Activated CD4-positive, alpha-beta T cell treated with anti-CD3 and anti-CD28 coated beads, Interleukin-2, amount 10 ng/mL, durations not matched to agents 7 days and 5 days (primary cell): ENCODE measurements around the gene GTF2H1. TPM values are rescaled to one million over a fixed set of nuclear protein-coding genes. Genes with fewer than 3 reads are reported as not detected.
"Not testable (repeated sequence)": the region's sequence is repeated elsewhere in the genome, so short reads cannot be mapped to it uniquely, and the experiment has no call there.

Source experiments
- CTCF ChIA-PET: fragments of 350-600 bp; sonication (Branson Sonifier 250); formaldehyde crosslinking; loops from one replicate; lab custom pipeline; 2021; ENCODE audit warnings: antibody characterized with exemption; lab: Charles Lee
- POLR2A ChIA-PET: fragments of 350-600 bp; sonication (Branson Sonifier 250); formaldehyde crosslinking; loops from one replicate; lab custom pipeline; 2021; ENCODE audit warnings: antibody characterized with exemption; lab: Charles Lee
- DNase-seq: peaks from one replicate; pipeline ENCODE4 v3.0.0-alpha.2; 2020
- H3K27ac Mint-ChIP-seq: one replicate; pipeline ENCODE4 v1.8.0; 2021; ENCODE audit warnings: mild to moderate bottlenecking, moderate library complexity, mixed read lengths
- H3K27me3 Mint-ChIP-seq: one replicate; pipeline ENCODE4 v1.8.0; 2021; ENCODE audit warnings: mixed read lengths
- H3K36me3 Mint-ChIP-seq: one replicate; pipeline ENCODE4 v1.8.0; 2021; ENCODE audit warnings: low read depth, mixed read lengths
- H3K4me1 Mint-ChIP-seq: one replicate; pipeline ENCODE4 v1.8.0; 2021; ENCODE audit warnings: mixed read lengths
- H3K4me3 Mint-ChIP-seq: one replicate; pipeline ENCODE4 v1.8.0; 2021; ENCODE audit warnings: mild to moderate bottlenecking, moderate library complexity, mixed read lengths
- H3K9me3 Mint-ChIP-seq: one replicate; pipeline ENCODE4 v1.8.0; 2021; ENCODE audit warnings: mixed read lengths
- total RNA-seq, 2 experiments: library from RNA; stranded (reverse); gene quantifications; one replicate each; pipeline ENCODE4 v1.2.3, GENCODE V29; 2021

GTF2H1 gene
- total RNA-seq, 2 experiments from 2014 or later, result 50.6 to 57.6 TPM

DNA sequence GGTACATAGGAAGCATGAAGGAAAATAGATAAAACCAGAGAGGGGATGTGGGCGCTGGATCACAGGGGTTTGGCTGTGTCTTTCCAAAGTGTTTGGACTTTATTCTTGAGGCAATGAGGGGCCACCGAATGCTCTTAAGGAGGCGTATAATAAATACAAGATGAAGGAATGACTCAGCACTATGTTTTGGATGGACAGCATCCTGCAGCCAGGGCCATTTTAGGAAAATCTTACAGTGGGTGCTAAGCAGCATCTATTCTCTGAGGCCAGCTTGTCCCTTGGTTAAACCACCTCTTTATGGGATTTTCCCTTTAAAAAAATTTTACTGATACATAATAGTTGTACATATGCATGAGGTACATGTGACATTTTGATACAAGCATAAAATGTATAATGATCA is 67.7 kb downstream of the GTF2H1 start:
- Mint-ChIP-seq H3K4me3 (no peak overlapping the region), H3K9me3 (no peaks in the 10 kb centered on the region), H3K27me3 (no peaks in the 10 kb centered on the region), H3K27ac (no peak overlapping the region), H3K4me1 (peaks cover 48% of the 10 kb centered on the region), H3K36me3 (peaks cover 8% of the 10 kb centered on the region)
- POLR2A ChIA-PET, result no interaction called here
- CTCF ChIA-PET, result no interaction called here
- no peak for DNase-seq

DNA sequence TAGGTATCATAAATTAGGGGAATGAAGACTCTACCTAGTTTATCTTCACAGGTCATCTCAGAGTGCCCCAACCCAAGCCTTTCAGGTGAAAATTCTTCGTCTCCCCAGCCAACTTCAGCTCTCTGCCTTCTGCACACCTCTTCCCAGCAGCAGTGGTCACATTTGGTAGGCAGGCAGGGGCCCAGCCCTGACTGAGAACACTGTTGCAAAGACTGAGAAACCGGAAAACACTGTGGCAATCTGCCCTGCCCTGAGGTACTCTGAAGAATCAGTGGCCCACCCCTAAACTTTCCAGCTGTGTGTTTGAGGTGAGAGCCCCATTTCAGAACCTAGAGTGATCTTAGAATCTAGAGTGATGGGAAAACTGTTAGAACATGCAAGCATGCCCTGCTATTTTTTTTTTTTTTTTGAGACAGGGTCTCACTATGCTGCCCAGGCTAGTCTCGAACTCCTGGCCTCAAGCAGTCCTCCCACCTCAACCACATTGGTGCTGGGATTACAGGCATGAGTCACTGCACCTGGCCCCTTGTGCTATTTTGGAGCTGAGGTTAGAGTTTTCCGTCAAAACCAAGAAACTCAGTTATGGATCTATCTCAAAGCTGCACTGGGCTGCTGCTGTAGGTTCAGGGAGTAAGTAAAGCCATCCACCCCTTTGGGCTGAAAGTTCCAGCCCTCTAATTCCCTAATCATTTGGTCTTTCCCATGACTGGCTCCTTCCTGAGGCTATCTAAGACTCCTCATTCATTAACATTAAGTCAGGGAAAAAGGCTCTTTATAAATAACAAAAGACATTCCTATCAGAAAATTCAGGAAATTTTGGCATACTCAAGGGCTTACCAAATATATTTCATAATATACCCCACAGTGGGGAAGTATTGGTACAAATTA is 70.3 kb downstream of the GTF2H1 start:
- Mint-ChIP-seq H3K27ac (peak overlapping the region; percentile 83), H3K27me3 (no peaks in the 10 kb centered on the region), H3K4me3 (peak overlapping the region; percentile 48), H3K9me3 (no peaks in the 10 kb centered on the region), H3K4me1 (peaks cover 42% of the 10 kb centered on the region), H3K36me3 (peaks cover 31% of the 10 kb centered on the region)
- POLR2A ChIA-PET, result no interaction called here
- CTCF ChIA-PET, result interaction anchor here (0.7 to 1.1 kb wide), 3 partner anchors 9 to 92 kb away, joined by 3 to 4 read pairs (median 3); no protein-coding TSS in a partner anchor
- peak; percentile 26 for DNase-seq

DNA sequence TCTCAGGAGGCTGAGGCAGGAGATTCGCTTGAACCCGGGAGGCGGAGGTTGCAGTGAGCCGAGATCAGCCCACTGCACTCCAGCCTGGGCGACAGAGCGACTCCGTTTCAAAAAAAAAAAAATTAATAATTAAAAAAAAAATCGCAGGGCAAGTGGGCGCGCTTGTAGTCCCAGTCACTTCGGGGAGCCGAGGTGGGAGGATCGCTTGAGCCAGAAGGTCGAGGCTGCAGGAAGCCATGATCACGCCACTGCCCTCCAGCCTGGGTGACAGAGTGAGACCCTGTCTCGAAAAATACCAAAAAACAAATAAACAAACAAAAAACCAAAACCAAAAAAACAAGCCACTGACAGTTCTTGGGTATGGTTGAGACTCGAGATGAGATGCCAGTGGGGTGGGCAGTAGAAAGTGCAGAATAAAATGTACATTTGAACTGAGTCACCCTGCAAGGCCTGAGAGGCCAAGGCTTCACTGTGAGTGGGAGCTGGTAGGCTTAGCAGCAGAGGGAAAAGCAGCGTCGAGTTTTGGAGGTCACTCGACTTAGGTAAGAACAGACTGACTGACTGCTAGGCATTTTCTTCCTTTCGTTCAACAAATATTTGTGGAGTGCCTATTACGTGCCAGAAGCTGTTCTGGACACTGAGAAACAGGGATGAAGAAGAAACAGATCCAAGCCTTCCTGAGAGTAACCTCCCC is 71.4 kb downstream of the GTF2H1 start:
- Mint-ChIP-seq H3K27me3 (no peaks in the 10 kb centered on the region), H3K27ac (peak overlapping the region; percentile 98), H3K36me3 (peaks cover 40% of the 10 kb centered on the region), H3K4me3 (peak overlapping the region; percentile 99), H3K9me3 (no peaks in the 10 kb centered on the region), H3K4me1 (peaks cover 44% of the 10 kb centered on the region)
- POLR2A ChIA-PET, result interaction anchor here (0.6 to 2.5 kb wide), 5 partner anchors 10 to 107 kb away, joined by 3 to 35 read pairs (median 7); partner anchors contain the start of genes GTF2H1 and HPS5
- DNase-seq, result no peak
- CTCF ChIA-PET, result interaction anchor here (0.6 to 2.2 kb wide), 6 partner anchors 9 to 150 kb away, joined by 3 to 10 read pairs (median 3); no protein-coding TSS in a partner anchor

DNA sequence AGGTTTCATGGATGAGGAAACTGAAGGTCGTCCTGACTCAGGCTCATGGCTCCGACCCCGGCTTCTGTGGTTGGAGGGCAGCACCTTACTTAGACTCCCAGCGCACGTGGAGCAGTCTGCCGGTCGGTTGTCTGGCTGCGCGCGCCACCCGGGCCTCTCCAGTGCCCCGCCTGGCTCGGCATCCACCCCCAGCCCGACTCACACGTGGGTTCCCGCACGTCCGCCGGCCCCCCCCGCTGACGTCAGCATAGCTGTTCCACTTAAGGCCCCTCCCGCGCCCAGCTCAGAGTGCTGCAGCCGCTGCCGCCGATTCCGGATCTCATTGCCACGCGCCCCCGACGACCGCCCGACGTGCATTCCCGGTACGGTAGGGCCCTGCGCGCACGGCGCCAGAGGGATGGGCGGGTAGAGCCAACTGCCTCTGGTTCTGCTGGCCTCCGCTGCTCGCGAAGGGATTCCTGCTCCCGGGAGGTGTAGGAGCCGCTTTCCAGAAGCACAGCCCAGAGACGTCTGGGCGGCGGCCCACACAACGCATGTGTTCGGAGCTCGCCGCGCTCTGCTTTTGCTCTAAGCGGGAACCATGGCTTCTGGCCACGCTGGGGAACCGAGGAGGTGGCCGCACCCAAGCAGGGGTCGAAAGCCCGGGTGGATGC is 72.0 kb downstream of the GTF2H1 start, which contains the start of gene LDHA:
LDHA (plus strand) TSS at position 289 of the 653 bp plus-strand sequence. CDS start 2,280 bp downstream, outside the sequence.
- H3K4me3 Mint-ChIP-seq, result peak within 1 kb of the TSS; percentile 99
- peaks cover 47% of the 10 kb centered on the region for H3K36me3 Mint-ChIP-seq
- H3K27me3 Mint-ChIP-seq, result no peaks in the 10 kb centered on the region
- CTCF ChIA-PET, result interaction anchor here (0.8 to 2.2 kb wide), 7 partner anchors 10 to 279 kb away, joined by 3 to 10 read pairs (median 3); no protein-coding TSS in a partner anchor
- POLR2A ChIA-PET, result interaction anchor here (0.6 to 2.5 kb wide), 5 partner anchors 10 to 107 kb away, joined by 3 to 35 read pairs (median 7); partner anchors contain the start of genes GTF2H1 and HPS5
- peaks cover 50% of the 10 kb centered on the region for H3K4me1 Mint-ChIP-seq
- DNase-seq, result peak; percentile 98
- no peaks in the 10 kb centered on the region for H3K9me3 Mint-ChIP-seq
- peak within 1 kb of the TSS; percentile 98 for H3K27ac Mint-ChIP-seq

DNA sequence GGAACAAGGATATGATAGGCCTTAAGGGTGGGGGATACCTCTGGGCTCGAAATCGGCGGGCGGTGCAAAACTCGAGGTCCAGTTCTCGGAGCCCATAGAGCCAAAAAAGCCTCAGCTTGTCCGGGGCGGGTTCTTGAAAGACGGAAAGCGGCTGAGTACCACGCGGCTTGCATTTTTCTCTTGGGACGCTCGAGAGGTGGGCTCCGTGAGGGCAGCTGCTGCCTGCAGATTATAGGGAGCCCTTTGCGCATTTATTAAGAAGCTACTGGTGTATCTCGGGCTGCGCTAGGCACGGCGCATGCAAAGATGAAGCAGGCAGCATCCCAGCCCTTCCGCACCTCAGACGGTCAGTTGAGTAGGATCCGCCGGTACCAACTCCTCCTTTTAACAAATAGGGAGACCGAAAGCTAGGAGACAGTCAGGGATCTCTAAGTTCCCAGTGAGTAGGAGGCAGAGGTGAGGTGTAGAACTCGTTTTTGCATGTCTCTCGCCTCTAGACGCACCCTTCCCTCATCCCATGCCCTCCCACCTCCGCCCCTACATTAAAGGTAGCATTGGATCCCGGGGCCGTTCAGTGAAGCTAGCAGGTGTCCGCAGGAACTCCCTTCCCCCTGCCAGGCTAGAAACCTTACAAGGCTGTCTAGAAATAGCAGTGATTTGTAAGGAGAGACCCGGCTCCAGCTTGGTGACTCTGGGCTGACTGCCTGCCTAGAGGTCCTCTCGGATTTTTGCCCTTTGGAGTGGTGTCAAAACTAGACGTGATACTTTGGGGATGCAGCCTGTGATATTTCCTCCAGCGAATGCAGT is 72.8 kb downstream of the GTF2H1 start:
- H3K27me3 Mint-ChIP-seq, result no peaks in the 10 kb centered on the region
- H3K4me1 Mint-ChIP-seq, result peaks cover 56% of the 10 kb centered on the region
- H3K36me3 Mint-ChIP-seq, result peaks cover 54% of the 10 kb centered on the region
- peak overlapping the region; percentile 99 for H3K4me3 Mint-ChIP-seq
- ChIA-PET CTCF (interaction anchor here (0.6 to 2.2 kb wide), 12 partner anchors 10 to 1639 kb away, joined by 3 to 10 read pairs (median 3); no protein-coding TSS in a partner anchor), POLR2A (interaction anchor here (1.0 to 2.5 kb wide), 4 partner anchors 11 to 151 kb away, joined by 5 to 35 read pairs (median 12); partner anchors contain the start of genes GTF2H1 and HPS5)
- DNase-seq, result peak; percentile 19
- H3K9me3 Mint-ChIP-seq, result no peaks in the 10 kb centered on the region
- peak overlapping the region; percentile 98 for H3K27ac Mint-ChIP-seq

DNA sequence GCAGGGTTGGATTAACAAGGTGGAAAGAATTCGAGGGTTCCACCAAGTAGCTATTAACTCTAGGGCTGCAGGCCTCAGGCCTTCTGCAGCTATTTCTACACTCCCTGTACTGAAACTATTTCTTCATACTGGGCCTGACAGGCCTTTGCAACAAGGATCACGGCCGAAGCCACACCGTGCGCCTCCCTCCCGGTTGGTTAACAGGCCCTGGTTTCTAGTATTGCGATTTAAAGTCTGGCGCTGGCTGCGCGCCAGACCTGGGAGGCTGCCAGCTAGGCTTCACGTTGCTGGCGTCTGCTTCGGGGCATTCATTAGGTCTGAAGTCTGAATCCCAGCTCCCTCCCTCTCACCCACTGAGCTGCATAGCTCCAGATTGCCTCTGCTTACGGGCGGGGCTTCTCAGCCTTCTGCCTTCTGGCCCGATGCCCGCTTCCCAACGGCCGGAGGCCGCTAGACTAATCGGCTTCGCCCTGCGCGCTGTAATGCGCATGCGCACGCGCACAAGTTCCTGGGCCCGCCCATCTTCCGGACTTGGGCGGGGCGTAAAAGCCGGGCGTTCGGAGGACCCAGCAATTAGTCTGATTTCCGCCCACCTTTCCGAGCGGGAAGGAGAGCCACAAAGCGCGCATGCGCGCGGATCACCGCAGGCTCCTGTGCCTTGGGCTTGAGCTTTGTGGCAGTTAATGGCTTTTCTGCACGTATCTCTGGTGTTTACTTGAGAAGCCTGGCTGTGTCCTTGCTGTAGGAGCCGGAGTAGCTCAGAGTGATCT is 73.6 kb downstream of the GTF2H1 start:
- CTCF ChIA-PET, result interaction anchor here (0.6 to 2.2 kb wide), 10 partner anchors 12 to 1640 kb away, joined by 3 to 10 read pairs (median 3); partner anchors contain the start of genes GTF2H1 and HPS5
- no peaks in the 10 kb centered on the region for H3K9me3 Mint-ChIP-seq

DNA sequence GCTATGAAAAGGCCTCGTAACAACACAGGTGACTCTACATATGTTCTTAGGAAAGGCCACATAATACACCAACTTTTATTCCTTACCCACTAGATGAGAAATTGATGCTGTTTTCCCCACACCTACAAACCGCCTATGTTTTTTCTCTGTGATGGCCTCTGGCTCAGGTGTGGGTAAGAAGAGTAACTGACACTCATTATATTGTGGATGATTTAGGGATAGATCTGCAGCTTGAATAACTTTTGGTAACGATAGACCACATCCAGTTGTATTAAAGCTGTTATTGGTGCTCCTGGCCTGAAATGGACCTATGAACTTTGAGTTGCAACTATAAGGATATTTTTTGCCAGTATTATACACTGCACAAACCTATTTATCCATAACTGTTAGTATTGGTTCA is 75.6 kb downstream of the GTF2H1 start:
- H3K9me3 Mint-ChIP-seq, result no peaks in the 10 kb centered on the region
- no peaks in the 10 kb centered on the region for H3K27me3 Mint-ChIP-seq
- peak overlapping the region; percentile 99 for H3K4me3 Mint-ChIP-seq
- no peak overlapping the region for H3K27ac Mint-ChIP-seq
- H3K36me3 Mint-ChIP-seq, result peaks cover 73% of the 10 kb centered on the region
- H3K4me1 Mint-ChIP-seq, result peaks cover 47% of the 10 kb centered on the region
- POLR2A ChIA-PET, result interaction anchor here (0.7 kb wide), 1 partner anchor 100 kb away, joined by 4 read pairs; no protein-coding TSS in a partner anchor
- CTCF ChIA-PET, result interaction anchor here (0.6 to 1.5 kb wide), 4 partner anchors 11 to 1282 kb away, joined by 3 to 5 read pairs (median 3); no protein-coding TSS in a partner anchor
- no peak for DNase-seq

More for the DNA sequence above, 73.6 kb downstream of the GTF2H1 start:
- Mint-ChIP-seq H3K27me3 (no peaks in the 10 kb centered on the region), H3K36me3 (peaks cover 61% of the 10 kb centered on the region), H3K4me1 (peaks cover 59% of the 10 kb centered on the region), H3K27ac (peak overlapping the region; percentile 98), H3K4me3 (peak overlapping the region; percentile 99)
- POLR2A ChIA-PET, result interaction anchor here (1.0 to 2.5 kb wide), 3 partner anchors 12 to 152 kb away, joined by 5 to 35 read pairs (median 17); partner anchors contain the start of genes GTF2H1 and HPS5
- peak; percentile 95 for DNase-seq

DNA sequence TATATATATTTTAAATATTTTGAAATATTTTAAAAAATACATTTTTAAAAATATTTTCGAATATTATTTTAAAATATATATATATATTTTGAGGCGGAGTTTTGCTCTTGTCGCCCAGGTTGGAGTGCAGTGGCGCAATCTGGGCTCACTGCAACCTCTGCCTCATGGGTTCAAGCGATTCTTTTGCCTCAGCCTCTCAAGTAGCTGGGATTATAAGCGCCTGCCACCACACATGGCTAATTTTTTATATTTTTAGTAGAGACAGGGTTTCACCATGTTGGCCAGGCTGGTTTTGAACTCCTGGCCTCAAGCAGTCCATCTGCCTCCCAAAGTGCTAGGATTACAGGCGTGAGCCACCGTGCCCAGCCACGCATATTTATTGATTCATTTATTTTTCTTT is 78.7 kb downstream of the GTF2H1 start:
- DNase-seq, H3K27ac Mint-ChIP-seq, H3K4me3 Mint-ChIP-seq, POLR2A ChIA-PET, H3K9me3 Mint-ChIP-seq, H3K27me3 Mint-ChIP-seq: not testable (repeated sequence)
- H3K4me1 Mint-ChIP-seq, result peaks cover 47% of the 10 kb centered on the region
- H3K36me3 Mint-ChIP-seq, result peaks cover 71% of the 10 kb centered on the region
- CTCF ChIA-PET, result interaction anchor here (1.7 kb wide), 1 partner anchor 9 kb away, joined by 5 read pairs; no protein-coding TSS in a partner anchor

DNA sequence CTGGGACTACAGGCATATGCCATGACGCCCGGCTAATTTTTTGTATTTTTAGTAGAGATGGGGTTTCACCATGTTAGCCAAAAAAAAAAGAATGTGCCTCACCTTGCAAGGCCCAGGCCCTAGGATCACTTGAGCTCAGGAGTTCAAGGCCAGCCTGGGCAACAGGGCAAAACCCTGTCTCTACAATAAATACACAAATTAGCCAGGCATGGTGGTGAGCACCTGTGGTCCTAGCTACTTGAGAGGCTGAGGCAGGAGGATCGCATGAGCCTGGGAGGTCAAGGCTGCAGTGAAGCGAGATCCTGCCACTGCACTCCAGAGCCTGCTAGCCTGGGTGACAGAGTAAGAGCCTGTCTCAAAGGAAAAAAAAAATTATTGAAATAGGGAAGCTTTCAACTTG is 81.7 kb downstream of the GTF2H1 start:
- Mint-ChIP-seq H3K27ac (no peak overlapping the region), H3K4me3 (no peak overlapping the region), H3K9me3 (no peaks in the 10 kb centered on the region), H3K27me3 (no peaks in the 10 kb centered on the region), H3K4me1 (peaks cover 29% of the 10 kb centered on the region), H3K36me3 (peaks cover 61% of the 10 kb centered on the region)
- DNase-seq, result no peak
- ChIA-PET POLR2A (no interaction called here), CTCF (no interaction called here)

DNA sequence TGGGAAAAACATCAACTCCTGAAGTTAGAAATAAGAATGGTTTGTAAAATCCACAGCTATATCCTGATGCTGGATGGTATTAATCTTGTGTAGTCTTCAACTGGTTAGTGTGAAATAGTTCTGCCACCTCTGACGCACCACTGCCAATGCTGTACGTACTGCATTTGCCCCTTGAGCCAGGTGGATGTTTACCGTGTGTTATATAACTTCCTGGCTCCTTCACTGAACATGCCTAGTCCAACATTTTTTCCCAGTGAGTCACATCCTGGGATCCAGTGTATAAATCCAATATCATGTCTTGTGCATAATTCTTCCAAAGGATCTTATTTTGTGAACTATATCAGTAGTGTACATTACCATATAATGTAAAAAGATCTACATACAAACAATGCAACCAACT is 85.0 kb downstream of the GTF2H1 start:
- peaks cover 30% of the 10 kb centered on the region for H3K4me1 Mint-ChIP-seq
- DNase-seq, CTCF ChIA-PET, H3K27me3 Mint-ChIP-seq, H3K4me3 Mint-ChIP-seq, H3K9me3 Mint-ChIP-seq, H3K27ac Mint-ChIP-seq: not testable (repeated sequence)
- H3K36me3 Mint-ChIP-seq, result peaks cover 43% of the 10 kb centered on the region
- POLR2A ChIA-PET, result interaction anchor here (0.6 kb wide), 1 partner anchor 14 kb away, joined by 13 read pairs; no protein-coding TSS in a partner anchor
